CD4-positive, alpha-beta T cell treated with Interleukin-21 for 1 hour (primary cell): ENCODE results near the gene PDLIM5.
"Not testable (repeated sequence)": the region's sequence is repeated elsewhere in the genome, so short reads cannot be mapped to it uniquely, and the experiment has no call there.

Experiments used
- DNase-seq: peaks from one replicate; pipeline ENCODE4 v3.0.0-alpha.2; 2020

PDLIM5 gene

GRCh38 chr4:94533405-94534223, 81.9 kb downstream of the PDLIM5 start:
- no peak for DNase-seq

GRCh38 chr4:94534401-94535312, 82.9 kb downstream of the PDLIM5 start:
- DNase-seq: no peak

- DNase-seq: no peak
Measured at GRCh38 chr4:94536049-94536448, 84.3 kb downstream of the PDLIM5 start.

- DNase-seq: no peak
Measured at GRCh38 chr4:94536649-94537469, 85.1 kb downstream of the PDLIM5 start.

- no peak for DNase-seq
Measured at GRCh38 chr4:94537921-94538628, 86.3 kb downstream of the PDLIM5 start.

GRCh38 chr4:94540476-94540875, 88.7 kb downstream of the PDLIM5 start:
- DNase-seq: no peak

- DNase-seq: no peak
Measured at GRCh38 chr4:94544811-94545210, 93.1 kb downstream of the PDLIM5 start.

GRCh38 chr4:94545296-94545695, 93.6 kb downstream of the PDLIM5 start:
- DNase-seq: no peak

- DNase-seq: no peak
Measured at GRCh38 chr4:94546949-94547348, 95.2 kb downstream of the PDLIM5 start.

GRCh38 chr4:94548571-94548970, 96.8 kb downstream of the PDLIM5 start:
- DNase-seq: peak; percentile 6

GRCh38 chr4:94550352-94550751, 98.6 kb downstream of the PDLIM5 start:
- DNase-seq: no peak

- DNase-seq: no peak
Measured at GRCh38 chr4:94550851-94551250, 99.1 kb downstream of the PDLIM5 start.

GRCh38 chr4:94551643-94552564, 100.2 kb downstream of the PDLIM5 start:
- DNase-seq: no peak

- DNase-seq: not testable (repeated sequence)
Measured at GRCh38 chr4:94556047-94556446, 104.3 kb downstream of the PDLIM5 start.

- not testable (repeated sequence) for DNase-seq
Measured at GRCh38 chr4:94557632-94558031, 105.9 kb downstream of the PDLIM5 start.

- DNase-seq: no peak
Measured at GRCh38 chr4:94558392-94558904, 106.7 kb downstream of the PDLIM5 start.

GRCh38 chr4:94559351-94559806, 107.6 kb downstream of the PDLIM5 start:
- no peak for DNase-seq

GRCh38 chr4:94561249-94562024, 109.7 kb downstream of the PDLIM5 start:
- no peak for DNase-seq

- no peak for DNase-seq
Measured at GRCh38 chr4:94562285-94562684, 110.5 kb downstream of the PDLIM5 start.

GRCh38 chr4:94564252-94564651, 112.5 kb downstream of the PDLIM5 start:
- no peak for DNase-seq
